Measurements from ENCODE around the gene C1orf210.
A peak's percentile ranks its signal among the peaks of the same experiment; 100 is the strongest.

C1orf210 gene

DNA sequence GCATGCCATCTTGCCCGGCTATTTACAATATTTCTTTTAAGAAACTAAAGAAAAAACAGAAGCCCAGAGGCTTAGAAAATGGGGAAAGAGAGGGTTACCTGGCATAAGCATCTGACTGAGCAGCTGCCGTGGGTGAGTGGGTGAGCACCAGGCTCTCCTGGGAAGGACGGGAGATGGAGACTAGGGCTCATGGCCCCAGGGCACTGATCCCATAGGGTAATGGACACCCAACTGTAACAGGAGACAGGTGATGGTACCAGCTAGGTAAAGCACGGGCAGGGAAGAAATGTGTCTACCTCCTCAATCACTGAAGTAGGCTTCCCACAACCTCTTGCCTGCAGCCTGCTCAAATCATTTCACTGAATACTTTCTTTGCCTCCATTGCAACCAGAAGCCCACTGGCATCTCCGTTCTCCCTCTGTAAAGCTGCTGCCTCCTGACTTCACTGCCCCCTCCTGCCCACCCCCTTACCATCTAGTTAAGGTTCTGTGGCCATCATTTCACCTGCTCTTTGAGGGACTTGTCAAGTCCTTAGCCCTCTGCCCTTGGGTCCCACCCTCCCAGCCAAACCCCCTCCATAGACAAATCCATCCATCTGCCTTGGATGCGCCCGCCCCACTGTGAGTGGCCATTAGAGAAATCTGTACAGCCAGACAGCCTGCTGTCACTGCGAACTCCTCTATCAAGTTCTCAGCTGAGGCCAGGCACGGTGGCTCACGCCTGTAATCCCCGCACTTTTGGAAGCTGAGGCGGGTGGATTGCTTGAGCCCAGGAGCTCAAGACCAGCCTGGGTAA is 9.4 kb downstream of the C1orf210 start:
- DNase-seq (ENCODE audit: low read depth in 1 of 2, low spot score in 1 of 2): no peak

DNA sequence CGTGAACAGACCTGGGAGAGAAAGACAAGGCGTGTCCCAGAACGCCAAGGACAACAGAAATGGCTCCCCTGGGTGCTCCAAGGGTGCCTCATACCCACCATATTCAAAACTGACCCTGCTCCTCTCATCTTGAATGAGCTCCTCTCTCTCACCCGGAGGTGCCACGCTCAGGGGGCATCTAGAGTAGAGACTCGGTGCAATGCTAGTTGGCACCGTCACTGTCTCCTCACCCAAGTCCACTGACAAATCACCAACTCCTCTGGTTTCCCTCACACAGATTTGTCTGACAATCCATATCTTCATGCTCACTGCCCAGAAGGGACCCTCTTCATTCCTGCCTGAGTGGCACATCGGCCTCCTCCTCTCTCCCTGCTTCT is 10.6 kb downstream of the C1orf210 start:
- DNase-seq (ENCODE audit: low read depth in 1 of 2, low spot score in 1 of 2): no peak

GRCh38 chr1:43274125-43274803 is 11.1 kb downstream of the C1orf210 start:
- DNase-seq (ENCODE audit: low read depth in 1 of 2, low spot score in 1 of 2): peak in 1 of 2 donors; percentile 4

GRCh38 chr1:43273708-43274107 is 11.7 kb downstream of the C1orf210 start:
- DNase-seq (ENCODE audit: low read depth in 1 of 2, low spot score in 1 of 2): no peak

GRCh38 chr1:43272576-43273571 is 12.5 kb downstream of the C1orf210 start:
- DNase-seq (ENCODE audit: low read depth in 1 of 2, low spot score in 1 of 2): no peak

DNA sequence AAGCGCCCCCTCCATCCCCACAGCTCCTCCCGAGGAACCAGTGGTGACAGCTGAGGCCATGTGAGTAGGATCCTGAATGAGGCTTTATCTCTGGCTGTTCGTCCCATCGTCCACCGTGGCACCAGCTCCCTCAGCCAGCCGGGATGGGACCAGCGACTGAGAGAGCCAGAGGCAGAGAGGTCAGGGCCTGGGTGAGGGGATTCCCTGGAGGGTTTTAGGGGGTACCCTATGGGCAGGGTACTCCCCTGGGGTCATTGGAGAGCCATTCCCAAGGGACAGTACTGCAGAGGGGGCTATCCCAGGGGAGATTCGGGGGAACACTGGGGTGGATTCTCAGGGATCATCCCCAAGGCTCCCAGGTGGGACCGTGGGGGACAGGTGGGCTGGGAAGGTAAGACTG is 13.2 kb downstream of the C1orf210 start:
- no peak for DNase-seq (ENCODE audit: low read depth in 1 of 2, low spot score in 1 of 2)

GRCh38 chr1:43271186-43272118 is 13.9 kb downstream of the C1orf210 start:
- no peak for DNase-seq (ENCODE audit: low read depth in 1 of 2, low spot score in 1 of 2)

DNA sequence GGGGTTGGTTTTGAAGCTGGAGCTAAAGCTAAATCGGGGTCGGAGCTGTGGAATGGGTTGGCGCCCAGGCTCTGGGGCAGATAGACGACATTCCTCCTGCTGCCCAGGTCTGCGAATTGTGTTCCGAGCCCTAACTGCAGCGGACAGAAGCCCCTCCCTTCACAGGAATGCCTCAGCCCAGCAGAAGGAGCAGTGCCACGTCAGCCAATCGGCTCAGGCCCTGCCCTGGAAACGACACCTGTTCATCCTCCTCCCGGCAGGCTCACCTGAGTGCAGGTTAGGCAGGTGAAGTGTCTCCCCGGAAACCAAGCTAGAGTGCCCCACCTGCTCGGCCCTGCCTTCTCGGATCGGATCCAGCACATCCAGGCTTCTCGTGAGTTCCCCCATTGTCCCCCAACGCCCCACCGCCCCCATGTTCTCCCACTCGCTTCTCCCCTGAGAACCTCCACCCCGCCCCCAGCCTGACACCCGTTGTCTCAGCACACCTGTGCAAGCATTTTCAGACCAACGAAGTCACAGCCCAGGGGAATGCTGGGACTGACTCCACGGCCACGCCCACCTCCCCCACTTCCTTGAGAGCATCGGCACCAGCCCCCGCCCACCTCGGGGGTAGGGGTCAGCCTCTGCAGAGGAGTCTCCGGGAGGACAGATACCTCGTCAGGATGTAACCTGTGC is 14.8 kb downstream of the C1orf210 start:
- no peak for DNase-seq (ENCODE audit: low read depth in 1 of 2, low spot score in 1 of 2)

DNA sequence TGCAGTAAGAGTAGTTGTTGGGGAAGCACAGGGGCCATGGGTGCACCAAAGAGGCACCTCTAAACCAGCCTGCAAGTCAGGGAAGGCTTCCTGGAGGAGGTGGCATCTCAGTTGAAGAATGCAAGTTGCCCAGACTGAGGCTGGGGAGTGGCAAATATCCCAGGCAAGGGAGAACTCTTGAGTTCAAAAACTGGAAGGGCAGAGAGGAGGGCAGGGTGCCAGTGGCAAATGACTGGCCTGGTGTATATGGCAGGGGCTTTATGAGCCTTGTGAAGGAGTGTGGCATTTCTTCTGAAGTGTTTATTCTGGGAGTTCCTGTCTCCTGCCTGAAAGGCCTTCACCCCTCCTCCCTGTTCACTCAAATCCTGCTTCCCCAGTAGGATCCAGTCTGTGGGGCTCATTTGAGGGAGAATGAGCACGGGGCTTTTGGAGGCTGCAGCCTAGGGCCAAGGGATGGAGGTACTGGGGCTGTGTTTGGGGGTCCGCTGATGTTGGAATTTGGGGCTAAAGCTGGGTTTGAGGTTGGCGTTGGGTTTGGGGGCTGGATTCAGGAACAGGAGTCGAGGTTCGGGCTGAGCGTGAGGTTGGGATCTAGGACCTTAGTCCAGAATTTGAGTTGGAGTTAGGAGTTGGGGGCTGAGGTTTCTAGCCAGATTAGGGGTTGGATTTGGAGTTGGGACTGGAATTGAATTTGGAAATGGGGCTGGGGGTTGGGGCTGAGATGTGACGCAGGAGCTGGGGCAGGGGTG is 15.6 kb downstream of the C1orf210 start, which contains the start of gene TMEM125:
Gene TMEM125, plus strand, starts transcription at position 357 of the 749 bp plus-strand sequence. CDS start 2,740 bp downstream, outside the sequence.
- DNase-seq (ENCODE audit: low read depth in 1 of 2, low spot score in 1 of 2): no peak

GRCh38 chr1:43267818-43268425 is 17.5 kb downstream of the C1orf210 start:
- DNase-seq (ENCODE audit: low read depth in 1 of 2, low spot score in 1 of 2): no peak

DNA sequence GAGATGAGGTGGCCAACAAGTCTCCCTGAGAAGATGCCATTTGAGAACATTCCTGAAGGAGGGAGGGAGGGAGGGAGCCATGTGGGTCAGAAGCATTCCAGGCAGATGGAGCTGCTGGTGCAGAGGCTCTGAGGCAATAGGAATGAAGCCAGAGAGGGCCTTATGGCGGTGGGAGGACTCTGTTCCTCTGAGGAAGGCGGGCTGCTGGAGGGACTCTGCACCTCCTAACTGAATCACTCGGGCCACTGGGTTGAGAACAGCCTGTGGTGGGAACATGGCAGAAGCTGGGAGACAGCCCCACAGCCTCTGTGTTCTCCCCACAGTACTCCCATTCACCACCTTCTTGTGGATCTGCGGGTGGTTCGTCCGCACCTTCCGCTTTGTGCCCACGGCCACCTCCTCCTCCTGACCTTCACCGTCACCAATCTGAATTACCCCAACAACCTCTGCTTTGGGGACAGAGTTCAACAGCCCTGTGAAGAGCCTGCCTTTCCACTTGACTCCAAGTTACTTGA is 18.0 kb downstream of the C1orf210 start:
- DNase-seq (ENCODE audit: low read depth in 1 of 2, low spot score in 1 of 2): no peak

- no peak for DNase-seq (ENCODE audit: low read depth in 1 of 2, low spot score in 1 of 2)
Observed at GRCh38 chr1:43266881-43267280, 18.5 kb downstream of the C1orf210 start.

- no peak for DNase-seq (ENCODE audit: low read depth in 1 of 2, low spot score in 1 of 2)
Observed at GRCh38 chr1:43265431-43265830, 19.9 kb downstream of the C1orf210 start.

DNA sequence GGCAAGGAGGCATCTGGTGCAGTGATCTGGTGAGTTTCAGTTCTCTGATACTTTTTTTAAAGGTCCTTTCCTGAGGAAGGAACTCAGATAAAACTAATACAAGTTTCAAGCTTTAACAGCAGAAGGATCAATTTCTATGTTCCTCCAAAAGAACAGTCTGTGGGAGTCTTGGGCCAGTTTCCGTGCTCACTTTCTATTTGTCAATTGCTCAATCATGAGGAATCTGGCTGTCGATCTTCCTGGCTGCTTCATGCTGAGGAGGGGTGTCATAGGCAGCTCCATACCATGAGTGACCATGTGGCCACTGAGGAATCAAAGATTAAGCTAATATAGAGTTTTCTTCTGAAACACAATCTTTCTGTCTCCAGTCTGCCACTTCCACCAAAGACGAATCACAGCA is 27.0 kb downstream of the C1orf210 start:
- DNase-seq (ENCODE audit: low read depth in 1 of 2, low spot score in 1 of 2): no peak

GRCh38 chr1:43256675-43257570 is 28.5 kb downstream of the C1orf210 start:
- DNase-seq (ENCODE audit: low read depth in 1 of 2, low spot score in 1 of 2): no peak

- DNase-seq (ENCODE audit: low read depth in 1 of 2, low spot score in 1 of 2): no peak
Observed at GRCh38 chr1:43255438-43256210, 29.8 kb downstream of the C1orf210 start.

DNA sequence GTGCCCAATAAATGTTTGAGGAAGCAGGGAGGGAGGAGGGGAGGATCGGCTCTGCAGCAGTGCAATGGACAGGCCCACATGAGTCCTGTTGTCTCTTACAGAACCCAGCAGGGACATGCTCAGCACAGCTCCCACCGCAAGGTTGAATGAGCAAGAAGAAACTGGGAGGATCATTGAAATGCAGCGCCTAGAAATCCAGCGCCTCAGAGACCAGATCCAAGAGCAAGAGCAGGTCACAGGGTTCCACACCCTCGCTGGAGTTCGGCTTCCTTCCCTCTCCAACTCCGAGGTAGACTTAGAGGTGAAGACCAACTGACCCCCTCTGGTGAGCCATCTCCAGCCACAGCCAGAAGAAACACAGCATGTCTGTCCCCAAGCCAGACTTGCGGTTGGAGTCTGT is 31.5 kb downstream of the C1orf210 start:
- no peak for DNase-seq (ENCODE audit: low read depth in 1 of 2, low spot score in 1 of 2)
